HepG2 (cell line): ENCODE data around the gene PCOLCE2. TPM values are rescaled to one million over a fixed set of nuclear protein-coding genes. Genes with fewer than 3 reads are reported as not detected.

Experiments
- CBX1 ChIP-seq: IDR thresholded peaks from one replicate; pipeline ENCODE4 v1.6.1; 2016; ENCODE audit warnings: antibody characterized with exemption, low read depth
- HNRNPL ChIP-seq: fragments of 200-400 bp; formaldehyde crosslinking; IDR thresholded peaks from 2 replicates; pipeline ENCODE4 v1.6.1; 2017; ENCODE audit warnings: mild to moderate bottlenecking, low read depth, low read length
- KAT8 ChIP-seq: IDR thresholded peaks from 2 replicates; pipeline ENCODE4 v1.6.1; 2016; ENCODE audit warnings: missing genetic modification reagents, missing compliant biosample characterization
- KIAA2018 ChIP-seq: sonication (generic); formaldehyde crosslinking; IDR thresholded peaks from 2 replicates; pipeline ENCODE4 v1.5.0; 2020; ENCODE audit warnings: mild to moderate bottlenecking, missing genetic modification reagents, borderline replicate concordance
- ZBTB39 ChIP-seq: sonication (generic); formaldehyde crosslinking; IDR thresholded peaks from 2 replicates; pipeline ENCODE4 v1.5.0; 2020; ENCODE audit warnings: missing genetic modification reagents
- ZEB1 ChIP-seq: IDR thresholded peaks from 2 replicates; pipeline ENCODE4 v1.6.1; 2012; ENCODE audit warnings: mild to moderate bottlenecking, low read depth, inconsistent platforms; ENCODE audit not compliant: insufficient replicate concordance
- ZMYM3 ChIP-seq: sonication (generic); formaldehyde crosslinking; IDR thresholded peaks from 2 replicates; pipeline ENCODE4 v1.5.1; 2020; ENCODE audit warnings: mild to moderate bottlenecking, missing genetic modification reagents
- ZNF101 ChIP-seq: sonication (generic); formaldehyde crosslinking; IDR thresholded peaks from 2 replicates; pipeline ENCODE4 v1.4.0; 2020; ENCODE audit warnings: mild to moderate bottlenecking, low read depth, missing genetic modification reagents, borderline replicate concordance
- ZNF18 ChIP-seq: sonication (generic); formaldehyde crosslinking; IDR thresholded peaks from 2 replicates; pipeline ENCODE4 v1.8.0; 2022; ENCODE audit warnings: mild to moderate bottlenecking, missing genetic modification reagents; ENCODE audit not compliant: insufficient replicate concordance
- ZNF3 ChIP-seq: IDR thresholded peaks from 2 replicates; pipeline ENCODE4 v1.7.0; 2017; ENCODE audit warnings: inconsistent platforms
- polyA plus RNA-seq, 8 experiments: library from polyadenylated mRNA; depleted of rRNA in 3 of 8; stranded (reverse) in 7 of 8; unstranded in 1 of 8; fragments of >200 nt; fragmentation: Illumina TruSeq in 4 of 8; extraction: Trizol in 4 of 8; gene quantifications; 2 replicates each; pipeline versions ENCODE4 v1.2.1 to v1.2.3, GENCODE V29; 2011 to 2016; ENCODE audit warnings: low read depth in 4 of 8, missing spikeins in 1 of 8, mixed read lengths in 1 of 8; ENCODE audit not compliant: insufficient read depth in 1 of 8
- total RNA-seq, 5 experiments: library from RNA; depleted of rRNA; stranded (reverse); fragments of >200 nt; fragmentation: Illumina TruSeq; extraction: Trizol; gene quantifications; 2 replicates each; pipeline ENCODE4 v1.2.3, GENCODE V29; 2016; ENCODE audit warnings: low read depth in 1 of 5
- TF ChIP-seq, protein P1 (sequence below): sonication (generic); formaldehyde crosslinking; IDR thresholded peaks from 2 replicates; pipeline ENCODE4 v1.4.0; 2020; ENCODE audit warnings: missing genetic modification reagents; ENCODE audit errors: not compliant biosample characterization
- TF ChIP-seq, protein P2 (sequence below): sonication (generic); formaldehyde crosslinking; conservative IDR thresholded peaks from 2 replicates; pipeline ENCODE4 v1.4.0; 2020; ENCODE audit warnings: missing genetic modification reagents

PCOLCE2 gene
- total and polyA plus RNA-seq, 2 of the 13 experiments (the other 11 are each of a cell fraction or from before 2014, with no cell fraction given) = 0.71 to 2.0 TPM

DNA sequence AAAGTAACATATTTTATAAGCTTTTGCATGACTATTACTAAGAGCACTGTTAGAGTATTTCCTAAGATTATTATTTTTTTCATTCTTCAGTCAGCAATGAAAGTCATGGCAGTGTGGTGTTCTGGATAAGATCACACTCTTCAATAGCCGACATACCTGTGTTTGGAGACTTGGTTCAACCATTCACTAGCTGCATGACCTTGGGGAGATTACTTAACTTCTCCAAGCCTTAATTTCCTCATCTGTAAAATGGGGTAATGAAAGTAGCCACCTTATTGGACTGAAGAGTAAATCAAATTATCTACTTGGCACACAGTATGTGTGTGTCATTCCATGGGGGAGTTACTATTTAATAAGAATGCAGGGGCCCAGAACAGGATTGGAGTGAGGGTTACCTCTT is 24.5 kb upstream of the PCOLCE2 start (continued):
- TF ChIP-seq KIAA2018 (CRISPR knock-in tag) (no peak), ZNF3 (CRISPR knock-in tag) (no peak), ZNF18 (no peak), KAT8 (no peak), HNRNPL (no peak), ZEB1 (no peak), ZMYM3 (CRISPR knock-in tag) (peak; percentile 37; the same call in 1 of the 2 replicates), ZBTB39 (CRISPR knock-in tag) (no peak), CBX1 (no peak), ZNF101 (no peak)
- TF ChIP-seq, protein P1, sequence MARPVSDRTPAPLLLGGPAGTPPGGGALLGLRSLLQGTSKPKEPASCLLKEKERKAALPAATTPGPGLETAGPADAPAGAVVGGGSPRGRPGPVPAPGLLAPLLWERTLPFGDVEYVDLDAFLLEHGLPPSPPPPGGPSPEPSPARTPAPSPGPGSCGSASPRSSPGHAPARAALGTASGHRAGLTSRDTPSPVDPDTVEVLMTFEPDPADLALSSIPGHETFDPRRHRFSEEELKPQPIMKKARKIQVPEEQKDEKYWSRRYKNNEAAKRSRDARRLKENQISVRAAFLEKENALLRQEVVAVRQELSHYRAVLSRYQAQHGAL (CRISPR knock-in tag) = no peak
- TF ChIP-seq, protein P2, sequence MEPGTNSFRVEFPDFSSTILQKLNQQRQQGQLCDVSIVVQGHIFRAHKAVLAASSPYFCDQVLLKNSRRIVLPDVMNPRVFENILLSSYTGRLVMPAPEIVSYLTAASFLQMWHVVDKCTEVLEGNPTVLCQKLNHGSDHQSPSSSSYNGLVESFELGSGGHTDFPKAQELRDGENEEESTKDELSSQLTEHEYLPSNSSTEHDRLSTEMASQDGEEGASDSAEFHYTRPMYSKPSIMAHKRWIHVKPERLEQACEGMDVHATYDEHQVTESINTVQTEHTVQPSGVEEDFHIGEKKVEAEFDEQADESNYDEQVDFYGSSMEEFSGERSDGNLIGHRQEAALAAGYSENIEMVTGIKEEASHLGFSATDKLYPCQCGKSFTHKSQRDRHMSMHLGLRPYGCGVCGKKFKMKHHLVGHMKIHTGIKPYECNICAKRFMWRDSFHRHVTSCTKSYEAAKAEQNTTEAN (CRISPR knock-in tag) = no peak
